Kidney epithelial cell (primary cell): ENCODE measurements around the gene PIGK. TPM values are rescaled to one million over a fixed set of nuclear protein-coding genes. Genes with fewer than 3 reads are reported as not detected.

Source experiments
- DNase-seq: peaks from one replicate; pipeline ENCODE4 v3.0.0-alpha.2; 2010; ENCODE audit warnings: low read depth
- H3K27me3 ChIP-seq: 2 replicates; pipeline ENCODE4 v1.6.0; 2011; ENCODE audit warnings: low read length; ENCODE audit not compliant: control insufficient read depth, insufficient read depth
- H3K36me3 ChIP-seq: 2 replicates; pipeline ENCODE4 v1.5.1; 2011; ENCODE audit warnings: low read length; ENCODE audit not compliant: control insufficient read depth, insufficient read depth
- H3K4me3 ChIP-seq: 2 replicates; pipeline ENCODE4 v1.5.1; 2011; ENCODE audit warnings: low read depth, mild to moderate bottlenecking, control low read depth, low read length
- CTCF ChIP-seq: IDR thresholded peaks from 2 replicates; pipeline ENCODE4 v1.5.1; 2011; ENCODE audit warnings: mild to moderate bottlenecking, moderate library complexity, low read length, control low read depth, inconsistent platforms; ENCODE audit not compliant: insufficient read depth, poor library complexity, severe bottlenecking
- total RNA-seq: library from RNA; depleted of rRNA; stranded (reverse); fragments of >200 nt; gene quantifications from 2 replicates; pipeline ENCODE4 v1.2.3, GENCODE V29; 2015

Gene PIGK
- total RNA-seq, 1 donor from 2014 or later, result 20.1 TPM

- H3K27me3 ChIP-seq, result no peaks in the 10 kb centered on the region
- H3K4me3 ChIP-seq, result no peak overlapping the region
- DNase-seq, result no peak
- no peaks in the 10 kb centered on the region for H3K36me3 ChIP-seq
- TF ChIP-seq CTCF, result no peak
These were observed 79.8 kb downstream of the PIGK start for GRCh38 chr1:77139389-77139788.

- no peak for DNase-seq
- no peaks in the 10 kb centered on the region for H3K36me3 ChIP-seq
- H3K27me3 ChIP-seq, result no peaks in the 10 kb centered on the region
- TF ChIP-seq CTCF, result no peak
- no peak overlapping the region for H3K4me3 ChIP-seq
These were observed 84.9 kb downstream of the PIGK start for GRCh38 chr1:77134359-77134758.

- no peaks in the 10 kb centered on the region for H3K27me3 ChIP-seq
- no peaks in the 10 kb centered on the region for H3K36me3 ChIP-seq
- TF ChIP-seq CTCF, result no peak
- DNase-seq, result no peak
- H3K4me3 ChIP-seq, result no peak overlapping the region
These were observed 85.4 kb downstream of the PIGK start for GRCh38 chr1:77133731-77134358.

GRCh38 chr1:77126307-77126706 is 92.9 kb downstream of the PIGK start:
- H3K4me3 ChIP-seq, result no peak overlapping the region
- DNase-seq, result peak; percentile 23
- peak; percentile 74 for TF ChIP-seq CTCF
- no peaks in the 10 kb centered on the region for H3K27me3 ChIP-seq
- H3K36me3 ChIP-seq, result no peaks in the 10 kb centered on the region

- no peak for TF ChIP-seq CTCF
- DNase-seq, result no peak
- H3K27me3 ChIP-seq, result no peaks in the 10 kb centered on the region
- no peak overlapping the region for H3K4me3 ChIP-seq
- H3K36me3 ChIP-seq, result no peaks in the 10 kb centered on the region
These were observed 97.7 kb downstream of the PIGK start for GRCh38 chr1:77121503-77121902.

GRCh38 chr1:77120950-77121349 is 98.3 kb downstream of the PIGK start:
- H3K36me3 ChIP-seq, result no peaks in the 10 kb centered on the region
- no peaks in the 10 kb centered on the region for H3K27me3 ChIP-seq
- H3K4me3 ChIP-seq, result no peak overlapping the region
- no peak for DNase-seq
- no peak for TF ChIP-seq CTCF
